Glomerular endothelial cell (primary cell): ENCODE data around the gene PTPRD. TPM values are rescaled to one million over a fixed set of nuclear protein-coding genes. Genes with fewer than 3 reads are reported as not detected.

Source experiments
- DNase-seq: peaks from one replicate; pipeline ENCODE4 v3.0.0-alpha.2; 2011; ENCODE audit warnings: low read depth, low spot score; ENCODE audit errors: extremely low read depth
- total RNA-seq: library from RNA; depleted of rRNA; stranded (reverse); fragments of >200 nt; gene quantifications from 2 replicates; pipeline ENCODE4 v1.2.3, GENCODE V29; 2015

Gene PTPRD
- total RNA-seq, 1 donor from 2014 or later, result 4.1 TPM

DNA sequence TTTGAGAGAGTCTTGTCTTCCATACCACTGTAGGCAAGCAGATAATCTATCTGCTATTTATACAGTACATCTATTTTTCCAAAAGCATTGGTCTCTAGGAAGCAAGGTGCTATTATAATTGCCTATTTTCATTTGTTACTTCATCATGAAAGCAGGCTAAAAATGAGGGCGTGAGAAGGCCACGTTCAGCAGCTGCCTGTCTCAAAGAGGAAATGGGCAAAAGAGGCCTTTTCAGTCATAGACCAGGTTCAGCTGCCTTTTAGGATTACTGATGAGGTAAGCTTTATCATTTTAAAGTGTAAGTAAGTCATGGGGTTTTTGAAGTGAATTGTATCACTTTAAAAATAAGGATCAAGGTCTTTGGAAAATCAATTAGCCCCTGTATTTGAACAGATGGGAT is 1722.1 kb downstream of the PTPRD start:
- DNase-seq, result no peak

DNA sequence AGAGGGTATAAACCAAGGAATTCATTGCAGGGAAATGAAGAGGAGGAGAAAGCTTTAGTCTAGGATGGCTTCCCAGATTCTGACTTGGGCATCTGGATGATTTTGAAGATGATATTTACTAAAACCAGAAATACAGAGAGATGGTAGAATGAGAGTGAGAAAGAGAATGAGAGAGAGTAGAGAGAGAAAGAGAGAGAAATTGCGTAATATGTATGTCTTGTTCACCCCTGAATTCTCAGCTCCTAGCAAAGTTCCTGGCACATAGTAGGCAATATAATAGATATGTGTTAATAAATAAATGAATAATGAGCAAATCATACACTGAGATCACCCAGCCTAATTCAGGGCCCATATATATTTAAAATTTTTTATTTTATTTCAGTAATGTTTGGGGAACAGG is 1723.7 kb downstream of the PTPRD start:
- no peak for DNase-seq

DNA sequence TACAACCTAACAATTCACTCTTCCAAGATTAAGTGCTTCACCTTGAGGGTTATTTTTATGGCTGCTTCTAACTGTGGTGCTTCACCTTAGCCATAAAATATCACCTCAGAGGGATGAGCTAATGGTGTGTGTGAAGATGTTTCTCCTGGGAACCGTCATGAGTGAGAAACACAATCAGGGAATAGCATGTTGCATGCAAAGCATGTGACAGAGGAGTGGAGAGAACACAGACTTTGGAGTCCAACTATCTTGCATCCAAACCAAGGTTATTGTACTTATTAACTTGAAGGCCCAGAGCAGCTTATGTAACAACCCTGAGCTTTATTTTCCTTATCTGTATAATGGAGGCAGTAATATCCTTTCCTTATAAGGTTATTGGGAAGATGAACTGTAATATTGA is 1724.2 kb downstream of the PTPRD start:
- no peak for DNase-seq

DNA sequence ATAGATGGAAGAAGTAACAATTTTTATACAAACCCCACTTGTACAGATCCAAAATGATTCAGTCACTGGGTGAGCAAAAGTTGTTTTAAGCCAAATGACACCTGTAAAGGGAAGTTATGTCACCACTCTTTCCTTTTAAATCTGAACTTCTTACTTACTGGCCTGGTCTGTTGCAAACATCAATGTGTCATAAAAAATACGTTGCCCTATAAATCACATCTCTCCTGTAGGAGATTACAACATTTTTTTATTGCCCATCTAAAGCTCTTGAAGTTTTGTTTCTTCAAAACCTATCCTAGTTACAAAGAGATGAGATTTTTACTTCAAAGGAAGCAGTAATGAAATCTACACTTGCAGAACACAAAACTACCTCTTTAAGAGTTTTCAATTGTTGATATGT is 1725.4 kb downstream of the PTPRD start:
- DNase-seq, result no peak

DNA sequence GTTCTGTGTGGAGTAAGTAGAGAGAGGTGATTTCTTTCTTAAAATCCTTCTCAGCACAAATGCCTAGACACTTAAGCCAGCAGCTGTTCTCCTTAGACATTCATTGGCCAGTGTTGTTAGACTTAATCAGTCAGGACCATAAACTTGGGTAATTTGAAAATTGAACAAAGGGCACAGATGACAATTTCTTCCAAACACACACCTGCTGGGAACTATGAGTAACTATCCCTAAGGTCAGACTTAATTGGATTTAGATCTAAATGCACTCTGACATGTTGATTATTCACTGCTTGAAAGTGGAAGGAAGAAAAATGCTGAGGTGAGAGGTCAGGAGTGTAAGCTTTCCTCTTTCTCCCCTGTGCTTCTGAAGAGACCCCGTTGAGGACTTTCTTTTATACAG is 1729.5 kb downstream of the PTPRD start:
- no peak for DNase-seq

DNA sequence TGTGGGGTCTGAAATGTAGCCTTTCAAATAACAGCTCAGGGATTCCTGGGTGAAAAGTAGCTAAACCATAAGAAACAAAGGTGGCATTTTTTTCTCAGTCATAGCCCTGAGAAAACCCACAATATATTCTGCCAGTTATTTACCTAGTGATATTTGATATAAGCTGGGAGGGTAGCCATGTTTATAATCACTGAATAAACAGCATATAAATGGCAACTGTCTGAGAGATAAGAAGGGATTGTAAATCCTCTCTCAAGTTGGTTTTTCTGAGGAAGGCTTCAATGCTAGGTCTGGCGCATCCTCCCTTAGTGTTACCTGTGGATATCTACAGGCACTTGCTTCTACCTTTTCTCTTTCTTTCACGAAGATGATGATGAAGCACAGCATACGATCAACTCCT is 1732.7 kb downstream of the PTPRD start:
- no peak for DNase-seq

DNA sequence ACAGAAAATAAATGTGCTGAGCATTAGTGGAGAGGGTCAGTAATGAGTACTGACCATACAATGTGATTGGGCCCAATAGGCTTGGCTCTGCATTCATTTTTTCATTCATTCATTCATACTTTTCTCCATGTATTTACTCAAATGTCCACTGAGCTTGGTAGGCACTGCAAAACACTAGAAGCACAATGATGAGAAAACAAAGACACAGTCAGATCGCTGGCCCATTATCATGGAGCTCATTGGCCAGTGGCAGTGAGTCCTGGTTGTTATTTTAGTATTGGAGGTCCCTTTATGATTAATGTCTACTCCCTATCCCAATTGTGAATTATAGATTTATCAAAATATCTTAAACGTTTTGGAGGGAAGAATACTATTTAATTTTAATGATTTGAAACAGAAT is 1733.5 kb downstream of the PTPRD start:
- DNase-seq, result no peak

DNA sequence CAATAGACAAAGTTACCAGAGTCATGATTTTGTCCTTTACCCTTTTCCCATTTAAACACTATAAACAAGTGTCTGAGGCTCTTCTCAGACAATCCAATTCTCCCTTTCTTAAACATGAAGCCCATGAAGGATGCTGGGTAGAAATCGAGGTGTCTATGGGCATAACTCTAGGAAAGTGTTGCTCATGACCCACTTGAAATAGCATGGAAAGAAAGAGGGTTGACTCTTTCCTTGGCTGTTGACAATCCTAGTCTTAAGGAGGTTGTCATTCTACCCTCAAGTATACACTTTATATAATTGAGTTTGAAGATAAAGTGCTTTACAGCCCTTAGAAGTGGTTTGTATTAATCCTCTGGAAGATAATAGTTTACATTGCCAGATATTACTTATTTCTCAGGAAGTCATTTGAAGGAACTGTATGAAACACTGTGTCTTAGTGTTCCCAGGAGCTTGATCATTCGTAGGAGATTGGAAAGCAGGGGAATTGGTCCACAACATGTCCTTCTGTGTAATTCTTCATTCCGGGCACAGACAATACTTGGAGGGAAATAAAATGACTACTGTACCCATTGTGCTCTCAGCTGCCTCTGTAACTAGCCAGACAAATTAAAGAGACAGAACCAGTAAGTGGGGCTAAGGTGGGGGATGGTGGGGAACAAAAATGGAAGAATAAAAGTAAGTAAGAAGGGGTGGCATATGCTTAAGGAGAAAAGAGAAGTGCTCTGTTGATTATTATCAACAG is 1734.9 kb downstream of the PTPRD start:
- DNase-seq, result no peak

DNA sequence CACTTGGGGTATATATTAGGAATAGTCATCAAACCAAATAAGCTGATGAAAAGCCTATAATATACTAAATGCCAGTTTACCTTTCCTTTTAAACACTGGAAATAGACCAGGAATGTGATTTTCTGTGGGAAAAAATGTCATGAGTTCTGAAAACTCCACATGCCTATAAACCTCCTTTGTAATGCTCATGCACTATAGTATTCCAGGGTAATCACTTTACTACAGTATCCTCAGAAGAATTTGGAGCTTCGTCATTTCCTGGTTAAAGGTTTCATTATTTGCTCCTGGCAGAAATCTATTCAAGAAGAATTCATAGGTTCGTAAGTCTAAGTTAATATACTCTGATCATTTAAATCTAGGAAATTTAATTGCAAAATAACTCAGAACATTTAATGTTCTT is 1736.5 kb downstream of the PTPRD start:
- no peak for DNase-seq

DNA sequence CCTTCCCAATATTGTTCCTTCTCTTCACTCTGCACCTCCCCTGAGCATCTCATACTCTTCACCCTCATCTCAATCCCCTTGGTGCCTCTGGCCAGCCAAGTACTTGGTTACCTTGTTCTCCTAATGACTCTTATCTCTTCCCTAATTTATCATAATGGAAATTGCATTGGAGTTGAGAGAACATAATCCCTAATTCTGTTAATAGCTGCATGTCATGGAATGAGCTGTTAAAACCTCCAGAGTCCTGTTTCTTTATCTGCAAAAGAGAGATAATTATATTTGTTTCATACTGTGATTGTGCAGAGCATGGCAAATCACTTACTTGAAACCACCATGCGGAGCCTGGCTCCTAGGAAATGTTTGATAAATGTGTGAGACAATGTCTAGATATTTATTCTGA is 1738.3 kb downstream of the PTPRD start:
- no peak for DNase-seq

DNA sequence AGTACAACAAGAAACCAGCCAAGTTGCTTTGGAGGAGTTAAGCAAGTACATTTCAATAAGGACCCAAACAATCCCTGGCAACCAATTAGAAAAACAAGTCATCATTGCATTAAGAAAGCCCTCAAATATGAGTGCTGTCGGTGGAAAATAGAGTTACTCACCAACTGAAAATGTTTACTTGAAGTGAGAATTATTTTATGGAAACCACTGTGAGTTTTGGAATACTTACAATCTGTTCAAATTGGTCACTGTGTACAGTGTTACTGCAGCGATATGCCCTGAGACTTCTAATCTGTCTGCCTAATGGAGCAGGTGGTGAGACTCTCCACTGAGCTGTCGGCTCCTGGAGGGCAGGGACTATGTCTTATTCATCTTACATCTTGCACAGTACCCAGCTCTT is 1740.0 kb downstream of the PTPRD start:
- DNase-seq, result no peak

DNA sequence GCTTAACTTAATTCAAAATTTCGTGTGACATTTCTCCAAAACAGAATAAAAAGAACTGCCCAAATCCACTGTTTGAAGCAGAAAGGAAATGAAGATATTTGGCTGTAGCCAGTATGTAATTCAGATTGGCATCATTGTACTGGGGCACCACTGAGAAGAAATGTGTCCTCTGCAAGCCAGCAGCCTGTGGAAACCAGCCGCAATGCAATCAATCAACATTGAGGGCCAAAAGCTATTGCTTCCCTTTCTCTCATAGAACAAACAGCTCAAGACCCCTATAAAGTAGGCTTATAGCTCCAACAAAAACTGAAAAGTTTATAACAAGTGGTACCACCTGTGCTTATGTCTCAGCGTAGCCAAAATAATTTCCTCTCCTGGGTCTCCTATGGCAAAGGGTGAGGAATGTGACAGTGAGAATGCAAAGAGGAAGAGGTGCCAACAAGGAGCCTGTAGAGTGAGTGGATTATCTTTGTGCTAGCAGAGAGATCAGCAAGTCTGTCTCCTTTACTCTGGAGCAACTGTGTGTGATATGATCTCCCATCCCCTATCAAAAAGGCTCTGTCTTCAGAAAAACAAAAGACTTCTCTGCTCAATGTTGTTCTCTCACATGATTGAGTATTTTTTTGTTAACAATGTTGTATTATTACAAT is 1740.9 kb downstream of the PTPRD start:
- DNase-seq, result no peak

DNA sequence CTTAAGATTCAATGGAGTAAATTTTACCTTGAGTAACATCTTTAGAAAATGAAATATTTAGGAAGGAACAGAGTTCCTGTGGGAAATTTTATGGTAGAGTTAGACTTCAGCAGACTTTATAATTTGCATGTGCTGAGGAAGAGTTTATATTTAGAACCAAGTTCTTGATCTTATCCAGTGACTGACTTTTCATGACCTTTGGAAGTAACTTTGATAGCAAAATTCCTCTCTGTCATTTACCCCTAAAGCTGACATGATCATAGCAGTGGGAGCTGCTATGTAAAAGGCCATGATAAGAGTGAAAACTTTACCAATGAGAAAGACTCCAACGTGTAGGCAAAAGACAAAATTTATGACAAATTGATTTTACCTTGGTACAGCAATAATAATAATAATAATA is 1741.4 kb downstream of the PTPRD start:
- DNase-seq, result no peak

DNA sequence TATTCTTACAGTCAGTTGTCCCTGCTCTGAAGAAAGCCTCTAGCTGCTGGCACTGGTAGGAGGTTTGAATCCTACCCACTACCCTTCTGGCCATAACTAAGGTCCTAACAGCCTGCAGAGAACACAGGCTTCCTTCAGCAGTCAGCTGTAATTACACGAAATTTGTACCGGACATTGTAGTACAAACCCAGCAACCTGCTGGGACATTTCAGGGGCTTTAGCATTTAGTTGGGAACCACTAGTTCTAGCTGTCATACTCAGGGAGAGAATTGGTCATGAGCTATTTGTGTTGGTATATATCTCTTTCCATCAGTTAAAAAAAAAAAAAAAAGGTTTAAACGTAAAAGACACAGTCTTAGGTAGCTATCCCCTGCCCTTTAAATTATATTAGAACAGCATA is 1743.0 kb downstream of the PTPRD start:
- no peak for DNase-seq

DNA sequence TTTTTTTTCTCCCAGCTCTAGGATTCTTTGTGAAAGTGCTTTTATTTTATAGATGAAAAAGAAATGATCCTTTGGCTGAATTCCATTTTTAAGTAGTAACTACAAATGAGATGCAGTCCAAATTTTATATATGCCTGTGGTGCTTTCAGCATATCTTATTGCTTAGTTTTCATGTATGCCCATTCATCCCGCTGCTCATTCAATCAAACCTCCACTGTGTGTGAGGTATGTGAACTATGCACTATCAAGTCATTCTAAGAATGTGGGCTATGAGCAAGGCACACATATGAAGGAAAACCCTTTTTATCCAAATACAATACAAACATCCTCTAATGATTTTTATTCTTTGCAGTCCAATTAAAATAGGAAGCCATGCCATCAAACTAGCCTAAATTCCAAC is 1744.2 kb downstream of the PTPRD start:
- no peak for DNase-seq

DNA sequence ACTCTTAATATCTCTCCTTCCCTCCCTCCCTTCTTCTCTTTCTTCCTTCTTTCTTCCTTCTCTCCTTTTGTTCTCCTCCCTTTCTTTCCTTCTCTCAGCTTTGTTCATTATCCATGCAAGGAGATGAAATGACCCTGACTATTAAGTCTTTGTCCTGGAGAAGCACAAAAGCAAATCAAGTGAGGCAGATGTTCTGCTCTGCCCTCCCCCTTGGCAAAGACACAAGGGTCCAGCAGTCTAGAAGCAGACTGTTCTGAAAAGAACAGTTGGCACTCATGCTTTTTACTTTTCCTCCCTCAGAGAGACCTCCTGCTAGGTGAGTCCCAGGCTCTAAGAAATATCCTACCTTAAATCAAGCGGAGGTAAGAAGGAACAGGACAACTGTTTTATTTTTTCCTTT is 1745.7 kb downstream of the PTPRD start:
- DNase-seq, result no peak

DNA sequence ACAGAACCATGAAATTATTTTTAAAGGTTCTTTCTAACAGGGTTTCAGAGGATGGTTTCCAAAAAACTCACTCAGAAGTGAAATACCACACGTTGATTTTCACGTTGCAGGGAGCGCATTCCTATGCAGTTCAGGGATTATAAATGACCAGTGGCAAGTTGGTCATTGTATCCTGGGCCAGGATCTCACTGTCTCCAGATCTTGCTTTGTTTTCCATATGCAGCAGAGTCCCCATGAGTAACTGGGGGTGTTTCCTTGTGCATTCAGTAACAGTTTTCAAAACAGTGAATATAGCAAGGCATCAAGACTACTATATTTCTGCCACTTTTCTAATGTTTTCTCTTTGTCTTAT is 1748.3 kb downstream of the PTPRD start:
- DNase-seq, result no peak

DNA sequence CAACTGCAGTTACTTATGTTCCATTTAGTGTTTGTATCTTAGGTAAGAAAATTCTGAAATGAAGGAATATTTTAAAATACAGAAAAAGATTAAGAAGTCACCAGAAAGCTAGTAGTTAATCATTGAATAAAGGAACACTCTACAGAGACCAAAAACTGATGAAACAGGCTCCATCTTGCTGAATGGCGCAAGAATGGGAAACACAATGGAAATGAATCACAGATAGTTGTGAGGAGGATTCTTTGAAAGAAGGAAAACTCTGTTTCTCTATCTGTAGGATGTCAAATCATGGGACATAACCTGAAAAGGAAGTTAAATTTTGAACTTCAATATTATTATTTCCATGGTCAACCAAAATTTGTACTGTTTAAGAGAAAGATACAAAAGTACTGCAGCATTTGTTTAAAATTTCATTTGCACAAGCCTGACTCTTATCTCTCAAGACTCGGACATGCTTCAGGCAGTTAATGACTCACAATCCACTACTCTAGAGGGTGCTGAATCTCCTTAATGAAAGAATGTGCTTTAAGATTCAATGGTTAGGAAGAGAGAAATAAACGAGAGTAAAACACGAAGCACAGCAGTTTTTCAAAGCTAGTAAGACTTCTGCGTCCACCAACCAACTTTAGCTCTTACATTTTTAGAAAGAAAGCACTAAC is 1748.8 kb downstream of the PTPRD start:
- DNase-seq, result no peak

DNA sequence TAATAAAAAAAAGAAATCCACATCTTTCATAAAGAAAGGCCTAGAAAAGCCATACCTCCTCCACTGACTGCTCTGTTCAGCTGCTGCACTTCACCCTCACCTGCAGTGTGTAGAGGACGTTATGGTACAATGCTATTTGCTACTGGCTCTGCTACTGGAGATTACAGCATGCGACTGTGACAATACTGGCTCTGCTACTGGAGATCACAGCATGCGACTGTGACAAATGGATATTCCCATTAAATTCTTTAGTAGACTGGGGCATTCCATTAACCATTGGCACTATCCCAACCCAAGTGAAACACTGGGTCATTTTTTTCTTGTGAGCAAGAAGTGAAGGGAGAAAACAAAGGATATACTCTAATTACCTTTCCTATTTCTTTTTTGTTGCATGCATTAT is 1749.7 kb downstream of the PTPRD start:
- DNase-seq, result no peak

DNA sequence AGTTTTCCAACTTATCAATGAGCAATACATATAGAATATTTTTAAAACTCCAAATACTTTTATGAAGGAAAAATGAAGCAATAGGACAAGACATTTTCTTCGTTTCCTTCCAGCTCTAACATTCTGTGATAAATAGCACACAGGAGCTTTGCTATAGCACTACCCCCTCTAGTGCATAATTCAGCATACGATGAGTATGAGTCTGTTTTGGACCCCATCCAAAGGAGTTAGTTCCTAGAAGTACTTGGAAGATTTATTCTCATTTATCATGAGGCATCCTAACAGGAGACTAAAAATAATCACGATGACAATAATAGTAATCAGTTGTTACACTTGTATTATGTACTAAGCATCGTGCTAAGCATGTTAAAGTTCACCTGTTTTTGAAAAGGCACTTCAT is 1751.9 kb downstream of the PTPRD start:
- DNase-seq, result no peak

DNA sequence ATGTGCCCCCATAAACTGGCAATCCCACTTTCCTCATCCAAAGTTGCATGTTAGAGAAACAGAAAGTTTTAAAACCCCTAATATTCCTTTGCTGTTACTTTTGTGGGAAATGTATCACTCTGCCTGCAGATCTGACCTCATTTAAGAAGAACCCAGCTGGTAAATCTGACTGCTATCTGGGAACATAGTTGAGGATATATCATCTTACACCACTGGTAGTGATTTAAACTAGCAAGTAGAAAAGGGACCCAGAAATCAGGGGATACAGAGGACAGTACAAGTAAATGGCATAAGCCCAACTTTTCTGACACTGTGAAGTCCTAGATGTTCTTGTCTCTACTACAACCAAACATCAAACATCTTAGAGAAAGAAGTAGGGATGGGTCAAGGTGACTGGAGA is 1752.7 kb downstream of the PTPRD start:
- DNase-seq, result no peak

DNA sequence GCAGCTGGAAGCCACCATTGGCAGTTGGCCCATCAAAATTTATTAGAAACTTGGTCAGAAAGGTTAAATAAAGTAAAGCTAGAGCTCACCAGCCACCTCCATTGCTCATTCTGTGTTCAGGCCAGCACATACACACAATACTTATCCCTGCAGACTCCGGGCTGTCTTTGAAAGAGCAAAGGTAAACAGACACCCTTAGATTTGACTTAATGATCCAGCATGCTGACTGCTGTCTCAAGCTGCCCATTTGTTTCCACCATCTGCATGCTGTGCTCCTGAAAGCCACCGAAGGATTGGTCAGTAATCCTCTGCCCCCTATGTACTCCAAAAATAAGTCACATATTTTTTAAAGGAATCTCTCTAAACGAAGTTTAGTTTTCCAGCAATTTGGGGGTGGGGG is 1753.4 kb downstream of the PTPRD start:
- no peak for DNase-seq
